Loucy (cell line): ENCODE results near the gene PSMA8.

Source experiments
- H2AFZ ChIP-seq: fragments of 200-600 bp; sonication (generic); 2 replicates; pipeline ENCODE4 v1.6.0; 2016; ENCODE audit warnings: antibody characterized with exemption, mild to moderate bottlenecking, low read length, moderate library complexity
- H3F3A ChIP-seq: fragments of 200-600 bp; 2 replicates; pipeline ENCODE4 v1.6.0; 2016; ENCODE audit warnings: antibody characterized with exemption, low read depth, mild to moderate bottlenecking
- H3K27me3 ChIP-seq: fragments of 200-600 bp; sonication (generic); 2 replicates; pipeline ENCODE4 v1.6.1; 2014; ENCODE audit warnings: low read length, mild to moderate bottlenecking; ENCODE audit not compliant: insufficient read depth, poor library complexity, severe bottlenecking
- H3K36me3 ChIP-seq: fragments of 200-600 bp; sonication (generic); 2 replicates; pipeline ENCODE4 v1.6.1; 2016; ENCODE audit warnings: low read length; ENCODE audit not compliant: insufficient read depth
- H3K4me1 ChIP-seq: fragments of 200-600 bp; sonication (generic); 2 replicates; pipeline ENCODE4 v1.5.1; 2014; ENCODE audit warnings: low read length, mild to moderate bottlenecking; ENCODE audit not compliant: insufficient read depth, poor library complexity, severe bottlenecking
- H3K4me2 ChIP-seq: fragments of 200-600 bp; sonication (generic); 2 replicates; pipeline ENCODE4 v1.6.0; 2014; ENCODE audit warnings: antibody characterized with exemption, low read length, low read depth, mild to moderate bottlenecking; ENCODE audit not compliant: poor library complexity, severe bottlenecking
- H3K4me3 ChIP-seq: fragments of 200-600 bp; sonication (generic); 2 replicates; pipeline ENCODE4 v1.5.1; 2014; ENCODE audit warnings: low read length, mild to moderate bottlenecking, mixed read lengths; ENCODE audit not compliant: poor library complexity, severe bottlenecking
- H3K79me2 ChIP-seq: fragments of 200-600 bp; sonication (generic); 2 replicates; pipeline ENCODE4 v1.6.1; 2014; ENCODE audit warnings: low read length; ENCODE audit not compliant: insufficient read depth
- H3K9ac ChIP-seq: fragments of 200-600 bp; sonication (generic); 2 replicates; pipeline ENCODE4 v1.6.0; 2014; ENCODE audit warnings: mild to moderate bottlenecking, low read depth, low read length, moderate library complexity; ENCODE audit not compliant: poor library complexity, severe bottlenecking
- H3K9me2 ChIP-seq: fragments of 200-600 bp; sonication (generic); replicated peaks from 2 replicates; pipeline ENCODE4 v1.6.1; 2016; ENCODE audit warnings: low read depth, low read length, mixed read lengths
- H3K9me3 ChIP-seq: fragments of 200-600 bp; sonication (generic); 2 replicates; pipeline ENCODE4 v1.6.1; 2014; ENCODE audit warnings: mild to moderate bottlenecking, antibody characterized with exemption, low read length, low read depth; ENCODE audit not compliant: insufficient read depth
- H4K20me1 ChIP-seq: fragments of 200-600 bp; sonication (generic); 2 replicates; pipeline ENCODE4 v1.6.0; 2014; ENCODE audit warnings: antibody characterized with exemption, low read length, mild to moderate bottlenecking; ENCODE audit not compliant: insufficient read depth, poor library complexity, severe bottlenecking
- EZH2phosphoT487 ChIP-seq: fragments of 200-600 bp; IDR thresholded peaks from 2 replicates; pipeline ENCODE4 v1.6.1; 2018; ENCODE audit warnings: antibody characterized with exemption, mild to moderate bottlenecking, moderate library complexity, borderline replicate concordance
- TF ChIP-seq, protein P1 (sequence below): fragments of 200-600 bp; sonication (generic); conservative IDR thresholded peaks from 2 replicates; pipeline ENCODE4 v1.5.1; 2014; ENCODE audit warnings: mild to moderate bottlenecking, antibody characterized with exemption, low read length

Gene PSMA8

DNA sequence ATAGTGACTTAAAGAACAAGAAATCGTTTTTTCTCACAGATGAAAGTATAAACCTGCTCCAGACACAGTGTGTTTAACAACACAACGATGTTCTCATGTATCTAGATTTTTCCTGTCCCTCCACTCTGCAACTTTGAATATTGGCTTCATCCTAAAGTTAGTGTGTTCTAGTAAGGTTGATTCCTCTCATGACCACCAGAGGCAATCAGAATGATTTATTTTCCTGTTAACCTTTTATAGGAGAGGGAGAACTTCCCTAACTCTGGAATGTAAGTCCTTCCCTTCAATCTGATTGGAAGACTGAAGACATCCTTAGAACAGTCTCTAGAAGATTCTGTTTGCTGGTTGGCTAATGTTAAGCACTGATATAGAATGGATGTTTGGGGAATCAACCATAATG is 51.6 kb downstream of the PSMA8 start:
- Histone ChIP-seq H2AFZ (no peak overlapping the region), H3K9ac (no peak overlapping the region), H3K9me3 (no peaks in the 10 kb centered on the region), H3K9me2 (no peaks in the 10 kb centered on the region), H3K79me2 (no peaks in the 10 kb centered on the region), H3K4me3 (no peak overlapping the region), H3K27me3 (no peaks in the 10 kb centered on the region), H3K4me2 (no peak overlapping the region), H3F3A (no peaks in the 10 kb centered on the region), H3K36me3 (no peaks in the 10 kb centered on the region), H4K20me1 (no peaks in the 10 kb centered on the region), H3K4me1 (no peaks in the 10 kb centered on the region)
- no peak for TF ChIP-seq EZH2phosphoT487
- TF ChIP-seq, protein P1, sequence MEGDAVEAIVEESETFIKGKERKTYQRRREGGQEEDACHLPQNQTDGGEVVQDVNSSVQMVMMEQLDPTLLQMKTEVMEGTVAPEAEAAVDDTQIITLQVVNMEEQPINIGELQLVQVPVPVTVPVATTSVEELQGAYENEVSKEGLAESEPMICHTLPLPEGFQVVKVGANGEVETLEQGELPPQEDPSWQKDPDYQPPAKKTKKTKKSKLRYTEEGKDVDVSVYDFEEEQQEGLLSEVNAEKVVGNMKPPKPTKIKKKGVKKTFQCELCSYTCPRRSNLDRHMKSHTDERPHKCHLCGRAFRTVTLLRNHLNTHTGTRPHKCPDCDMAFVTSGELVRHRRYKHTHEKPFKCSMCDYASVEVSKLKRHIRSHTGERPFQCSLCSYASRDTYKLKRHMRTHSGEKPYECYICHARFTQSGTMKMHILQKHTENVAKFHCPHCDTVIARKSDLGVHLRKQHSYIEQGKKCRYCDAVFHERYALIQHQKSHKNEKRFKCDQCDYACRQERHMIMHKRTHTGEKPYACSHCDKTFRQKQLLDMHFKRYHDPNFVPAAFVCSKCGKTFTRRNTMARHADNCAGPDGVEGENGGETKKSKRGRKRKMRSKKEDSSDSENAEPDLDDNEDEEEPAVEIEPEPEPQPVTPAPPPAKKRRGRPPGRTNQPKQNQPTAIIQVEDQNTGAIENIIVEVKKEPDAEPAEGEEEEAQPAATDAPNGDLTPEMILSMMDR, result peak; percentile 59

DNA sequence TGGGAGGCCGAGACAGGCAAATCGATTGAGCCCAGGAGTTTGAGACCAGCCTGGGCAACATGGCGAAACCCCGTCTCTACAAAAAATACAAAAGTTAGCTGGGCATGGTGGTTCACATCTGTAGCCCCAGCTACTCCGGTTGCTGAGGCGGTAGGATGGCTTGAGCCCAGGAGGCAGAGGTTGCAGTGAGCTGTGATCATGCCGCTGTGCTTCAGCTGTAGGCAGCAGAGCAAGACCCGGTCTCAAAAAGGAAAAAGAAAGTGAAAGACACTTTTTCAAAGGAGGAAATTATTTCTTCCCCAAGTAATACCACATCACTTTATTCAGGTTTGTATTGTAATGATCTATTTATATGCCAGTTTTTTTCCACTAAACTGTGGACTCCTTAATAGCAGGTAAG is 56.8 kb downstream of the PSMA8 start:
- Histone ChIP-seq H3K4me2 (peak overlapping the region; percentile 62), H3F3A (no peaks in the 10 kb centered on the region), H3K27me3 (no peaks in the 10 kb centered on the region), H3K9me2 (no peaks in the 10 kb centered on the region), H4K20me1 (no peaks in the 10 kb centered on the region), H3K4me3 (peak overlapping the region; percentile 58), H3K79me2 (no peaks in the 10 kb centered on the region), H3K9ac (no peak overlapping the region), H3K9me3 (no peaks in the 10 kb centered on the region), H3K36me3 (no peaks in the 10 kb centered on the region), H3K4me1 (peaks cover 6% of the 10 kb centered on the region), H2AFZ (peak overlapping the region; percentile 89)
- TF ChIP-seq, protein P1, result no peak
- no peak for TF ChIP-seq EZH2phosphoT487

DNA sequence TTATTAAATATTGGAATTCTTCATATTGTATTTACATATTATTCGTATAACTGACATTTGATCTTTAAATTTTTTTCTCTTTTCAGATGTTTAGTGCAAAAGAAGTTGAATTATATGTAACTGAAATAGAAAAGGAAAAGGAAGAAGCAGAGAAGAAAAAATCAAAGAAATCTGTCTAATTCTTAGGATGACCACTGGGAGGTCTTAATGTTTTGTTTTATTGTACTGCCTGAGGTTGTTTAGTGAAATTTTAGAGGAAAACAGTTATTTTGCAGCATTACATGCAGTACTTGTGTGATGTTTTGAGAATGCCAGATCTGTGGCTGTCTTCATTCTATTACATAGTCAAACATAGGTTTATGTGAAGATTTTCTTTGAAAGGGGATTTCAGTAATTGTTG is 58.6 kb downstream of the PSMA8 start:
- peaks cover 6% of the 10 kb centered on the region for H3K4me1 ChIP-seq
- no peaks in the 10 kb centered on the region for H3K79me2 ChIP-seq
- no peak overlapping the region for H2AFZ ChIP-seq
- H4K20me1 ChIP-seq, result no peaks in the 10 kb centered on the region
- H3K4me3 ChIP-seq, result no peak overlapping the region
- H3K9me2 ChIP-seq, result no peaks in the 10 kb centered on the region
- no peak overlapping the region for H3K9ac ChIP-seq
- TF ChIP-seq, protein P1, result peak; percentile 39
- TF ChIP-seq EZH2phosphoT487, result no peak
- H3F3A ChIP-seq, result no peaks in the 10 kb centered on the region
- H3K36me3 ChIP-seq, result no peaks in the 10 kb centered on the region
- no peak overlapping the region for H3K4me2 ChIP-seq
- H3K9me3 ChIP-seq, result no peaks in the 10 kb centered on the region
- H3K27me3 ChIP-seq, result no peaks in the 10 kb centered on the region
